IMR-90 (cell line): Measurements from ENCODE around the gene DHDDS. TPM values are rescaled to one million over a fixed set of nuclear protein-coding genes. Genes with fewer than 3 reads are reported as not detected.

Source experiments
- ATAC-seq: fragments of 200-7000 bp; cut with Tn5 transposase; 2 replicates; pipeline ENCODE4 v1.9.1; 2020; ENCODE audit warnings: low read depth, mild to moderate bottlenecking, moderate library complexity
- BruUV-seq: library from RNA; stranded (reverse); fragments of 400-500 nt; replicated peaks from 2 replicates; lab custom pipeline; 2021; lab: Mats Ljungman, UMichigan
- CTCF ChIA-PET: fragments of 300-600 bp; formaldehyde crosslinking; extraction: SDS; loops from one replicate; lab custom pipeline; 2021; ENCODE audit warnings: antibody characterized with exemption; lab: Yijun Ruan, JAX
- POLR2A ChIA-PET: fragments of 300-600 bp; sonication (Branson Sonifier 250); formaldehyde crosslinking; loops from one replicate; lab custom pipeline; 2022; ENCODE audit warnings: antibody characterized with exemption; ENCODE audit not compliant: unreplicated experiment; lab: Charles Lee
- DNase-seq: peaks from one replicate; pipeline ENCODE4 v3.0.0; 2013
- H2AFZ ChIP-seq: replicated peaks from 2 replicates; pipeline ENCODE3; 2013; ENCODE audit warnings: low read length, mild to moderate bottlenecking; ENCODE audit not compliant: poor library complexity
- H2AK5ac ChIP-seq: 2 replicates; pipeline ENCODE4 v1.6.1; 2013; ENCODE audit warnings: low read depth, low read length, inconsistent platforms
- H2AK9ac ChIP-seq: replicated peaks from 2 replicates; pipeline ENCODE3; 2013; ENCODE audit warnings: mild to moderate bottlenecking, low read depth, low read length, moderate library complexity; ENCODE audit not compliant: poor library complexity
- H2BK120ac ChIP-seq: 2 replicates; pipeline ENCODE4 v1.6.1; 2013; ENCODE audit warnings: low read depth, low read length, inconsistent platforms
- H2BK15ac ChIP-seq: 3 replicates; pipeline ENCODE4 v1.6.1; 2013; ENCODE audit warnings: low read depth, low read length, inconsistent platforms
- H2BK20ac ChIP-seq: 2 replicates; pipeline ENCODE4 v1.6.1; 2013; ENCODE audit warnings: low read depth, mild to moderate bottlenecking, inconsistent platforms, low read length, moderate library complexity
- H2BK5ac ChIP-seq: 2 replicates; pipeline ENCODE4 v1.6.1; 2013; ENCODE audit warnings: mild to moderate bottlenecking, low read depth, low read length, inconsistent platforms; ENCODE audit not compliant: poor library complexity, severe bottlenecking
- H3K14ac ChIP-seq: replicated peaks from 2 replicates; pipeline ENCODE4 v1.6.1; 2013; ENCODE audit warnings: low read depth, low read length, inconsistent platforms
- H3K18ac ChIP-seq: 2 replicates; pipeline ENCODE4 v1.6.1; 2013; ENCODE audit warnings: low read depth, low read length, control low read depth
- H3K23ac ChIP-seq: 2 replicates; pipeline ENCODE4 v1.6.1; 2013; ENCODE audit warnings: low read depth, low read length, inconsistent platforms
- H3K27ac ChIP-seq: 2 replicates; pipeline ENCODE4 v1.5.1; 2013; ENCODE audit warnings: mild to moderate bottlenecking, control low read depth, low read length; ENCODE audit not compliant: insufficient read depth
- H3K27me3 ChIP-seq: 2 replicates; pipeline ENCODE4 v1.6.1; 2013; ENCODE audit warnings: low read length; ENCODE audit not compliant: control insufficient read depth, insufficient read depth
- H3K36me3 ChIP-seq: 2 replicates; pipeline ENCODE4 v1.6.1; 2013; ENCODE audit warnings: low read length, mixed read lengths; ENCODE audit not compliant: control insufficient read depth, insufficient read depth
- H3K4ac ChIP-seq: 2 replicates; pipeline ENCODE4 v1.6.1; 2013; ENCODE audit warnings: low read depth, low read length, inconsistent platforms
- H3K4me1 ChIP-seq: 2 replicates; pipeline ENCODE4 v1.6.1; 2013; ENCODE audit warnings: low read length, mixed read lengths; ENCODE audit not compliant: control insufficient read depth, insufficient read depth
- H3K4me2 ChIP-seq: 2 replicates; pipeline ENCODE4 v1.6.1; 2013; ENCODE audit warnings: low read depth, mild to moderate bottlenecking, control low read depth, low read length, moderate library complexity
- H3K4me3 ChIP-seq: 2 replicates; pipeline ENCODE4 v1.5.1; 2013; ENCODE audit warnings: low read depth, mild to moderate bottlenecking, control low read depth, low read length, moderate library complexity; ENCODE audit not compliant: insufficient read depth
- H3K56ac ChIP-seq: 2 replicates; pipeline ENCODE4 v1.6.1; 2013; ENCODE audit warnings: low read length, inconsistent platforms; ENCODE audit not compliant: insufficient read depth; ENCODE audit errors: extremely low read depth
- H3K79me1 ChIP-seq, 2 experiments: 2 replicates each; pipeline ENCODE4 v1.6.1; 2013; ENCODE audit warnings: low read length in 2 of 2, inconsistent platforms in 1 of 2, low read depth in 1 of 2
- H3K9ac ChIP-seq: 2 replicates; pipeline ENCODE4 v1.6.1; 2013; ENCODE audit warnings: low read depth, low read length, control low read depth
- H3K9me1 ChIP-seq: 2 replicates; pipeline ENCODE4 v1.6.1; 2013; ENCODE audit warnings: low read length, inconsistent platforms; ENCODE audit not compliant: insufficient read depth
- H3K9me3 ChIP-seq: 2 replicates; pipeline ENCODE4 v1.6.1; 2013; ENCODE audit warnings: low read length; ENCODE audit not compliant: control insufficient read depth, insufficient read depth
- H4K20me1 ChIP-seq: 2 replicates; pipeline ENCODE4 v1.6.1; 2013; ENCODE audit warnings: low read length, inconsistent platforms; ENCODE audit not compliant: insufficient read depth
- H4K5ac ChIP-seq: 2 replicates; pipeline ENCODE4 v1.6.1; 2013; ENCODE audit warnings: mild to moderate bottlenecking, low read depth, low read length, control low read depth
- H4K8ac ChIP-seq, 2 experiments: 2 replicates each; pipeline ENCODE4 v1.6.1; 2013; ENCODE audit warnings: low read depth in 2 of 2, low read length in 2 of 2, control low read depth in 1 of 2, inconsistent platforms in 1 of 2
- H4K91ac ChIP-seq: 2 replicates; pipeline ENCODE4 v1.6.1; 2013; ENCODE audit warnings: low read depth, low read length, inconsistent platforms; ENCODE audit not compliant: insufficient read depth
- CEBPB ChIP-seq: IDR thresholded peaks from 2 replicates; pipeline ENCODE4 v1.6.1; 2012; ENCODE audit warnings: low read depth, low read length, improper control_type of control experiment
- FOS ChIP-seq: fragments of 150-350 bp; IDR thresholded peaks from 2 replicates; pipeline ENCODE4 v1.6.1; 2016; ENCODE audit warnings: low read depth, low read length
- USF2 ChIP-seq: fragments of 150-350 bp; IDR thresholded peaks from 2 replicates; pipeline ENCODE4 v1.6.1; 2017; ENCODE audit warnings: mild to moderate bottlenecking, antibody characterized with exemption, low read length, low read depth
- WGBS, 2 experiments: methylation state at CpG; one replicate each; pipeline versions ENCODE4 v1.1.5 to v1.1.7; 2013; ENCODE audit warnings: missing lambda C conversion rate in 2 of 2; ENCODE audit not compliant: insufficient read length in 1 of 2; ENCODE audit errors: extremely low coverage in 2 of 2; 5-methylcytosine and 5-hydroxymethylcytosine counted together
- dilution Hi-C: fragments of 300-500 bp; cut with HindIII; formaldehyde crosslinking; loops from one replicate; pipeline ENCODE4 v1.14.3; 2018; ENCODE audit warnings: low sequenced_read_pairs; ENCODE audit not compliant: unreplicated experiment
- in situ Hi-C: fragments of 300-500 bp; cut with MboI; formaldehyde crosslinking; loops from 3 replicates; pipeline ENCODE4 v1.14.3; 2019; ENCODE audit warnings: low sequenced_read_pairs, inconsistent platforms, mixed read lengths
- intact Hi-C: fragments of 100-400 bp; cut with micrococcal nuclease; formaldehyde crosslinking; loops from 2 replicates; pipeline ENCODE4 v1.10.0; 2022
- polyA plus RNA-seq, 3 experiments: library from polyadenylated mRNA; depleted of rRNA; stranded (reverse); fragments of >200 nt; gene quantifications; 2 replicates each; pipeline ENCODE4 v1.2.3, GENCODE V29; 2012; ENCODE audit warnings: low replicate concordance in 1 of 3
- total RNA-seq: library from RNA; depleted of rRNA; stranded (reverse); fragments of >200 nt; gene quantifications from 2 replicates; pipeline ENCODE4 v1.2.3, GENCODE V29; 2012

The DHDDS gene
- total and polyA plus RNA-seq, 2 of the 4 experiments (the other 2 are of a cell fraction), result 49.3 to 67.7 TPM

GRCh38 chr1:26387447-26387846, 44.7 kb upstream of the DHDDS start:
- no peak overlapping the region for H2AK5ac ChIP-seq
- no peak overlapping the region for H2BK120ac ChIP-seq
- H4K8ac ChIP-seq, result no peak overlapping the region
- H3K9me1 ChIP-seq, result no peaks in the 10 kb centered on the region
- no peak overlapping the region for H2BK20ac ChIP-seq
- H4K20me1 ChIP-seq, result no peaks in the 10 kb centered on the region
- TF ChIP-seq USF2, result no peak
- peak; percentile 84 for TF ChIP-seq CEBPB
- TF ChIP-seq FOS, result no peak
- no peaks in the 10 kb centered on the region for H3K27me3 ChIP-seq
- H4K5ac ChIP-seq, result no peak overlapping the region
- ATAC-seq (no peak), DNase-seq (peak; percentile 55)
- no peak overlapping the region for H3K4me3 ChIP-seq
- H3K23ac ChIP-seq, result no peak overlapping the region
- H2AFZ ChIP-seq, result no peak overlapping the region
- intact Hi-C loops, result no loop called here
- H3K14ac ChIP-seq, result no peak overlapping the region
- dilution Hi-C loops, result no loop called here
- no peak overlapping the region for H3K4ac ChIP-seq
- no peak overlapping the region for H3K4me2 ChIP-seq
- no peak overlapping the region for H4K91ac ChIP-seq
- H3K18ac ChIP-seq, result no peak overlapping the region
- 71% methylated on average over 2 of the region's 7 CpGs; no CpG with 5 or more reads in 1 of the 2 experiments for WGBS, 2 experiments
- no TSS peak for BruUV-seq
- no peak overlapping the region for H2BK15ac ChIP-seq
- ChIA-PET CTCF (no interaction called here), POLR2A (interaction anchor here (0.6 kb wide), 1 partner anchor 30 kb away, joined by 7 read pairs; no protein-coding TSS in a partner anchor)
- no peak overlapping the region for H3K56ac ChIP-seq
- H3K9me3 ChIP-seq, result no peaks in the 10 kb centered on the region
- H3K27ac ChIP-seq, result no peak overlapping the region
- no peaks in the 10 kb centered on the region for H3K79me1 ChIP-seq
- in situ Hi-C loops, result no loop called here
- no peak overlapping the region for H2AK9ac ChIP-seq
- peaks cover 2% of the 10 kb centered on the region for H3K4me1 ChIP-seq
- H3K36me3 ChIP-seq, result no peaks in the 10 kb centered on the region
- H2BK5ac ChIP-seq, result no peak overlapping the region
- no peak overlapping the region for H3K9ac ChIP-seq
